Ishikawa (cell line): ENCODE measurements around the gene RGL1.

ENCODE experiments used
- CEBPB ChIP-seq: IDR thresholded peaks from 2 replicates; pipeline ENCODE4 v1.6.1; 2012
- CREB1 ChIP-seq: IDR thresholded peaks from 2 replicates; pipeline ENCODE4 v1.6.1; 2012; ENCODE audit warnings: low read depth
- EGR1 ChIP-seq: IDR thresholded peaks from 2 replicates; pipeline ENCODE4 v1.6.1; 2012
- EP300 ChIP-seq: IDR thresholded peaks from 2 replicates; pipeline ENCODE4 v1.6.1; 2012; ENCODE audit warnings: borderline replicate concordance
- FOXM1 ChIP-seq: IDR thresholded peaks from 2 replicates; pipeline ENCODE4 v1.6.1; 2012; ENCODE audit warnings: low read depth, borderline replicate concordance
- NFIC ChIP-seq: IDR thresholded peaks from 2 replicates; pipeline ENCODE4 v1.6.1; 2012
- RAD21 ChIP-seq: IDR thresholded peaks from 2 replicates; pipeline ENCODE4 v1.6.1; 2012; ENCODE audit warnings: low read depth
- REST ChIP-seq: IDR thresholded peaks from 2 replicates; pipeline ENCODE4 v1.6.1; 2012; ENCODE audit warnings: low read depth, mild to moderate bottlenecking
- TAF1 ChIP-seq: IDR thresholded peaks from 2 replicates; pipeline ENCODE4 v1.6.1; 2012; ENCODE audit warnings: low read depth, mild to moderate bottlenecking
- TCF12 ChIP-seq: IDR thresholded peaks from 2 replicates; pipeline ENCODE4 v1.6.1; 2012; ENCODE audit warnings: low read depth
- TEAD4 ChIP-seq: IDR thresholded peaks from 2 replicates; pipeline ENCODE4 v1.6.1; 2012
- USF1 ChIP-seq: IDR thresholded peaks from 2 replicates; pipeline ENCODE4 v1.6.1; 2012
- YY1 ChIP-seq: IDR thresholded peaks from 2 replicates; pipeline ENCODE4 v1.6.1; 2012; ENCODE audit warnings: low read depth
- ZBTB7A ChIP-seq: IDR thresholded peaks from 2 replicates; pipeline ENCODE4 v1.6.1; 2012; ENCODE audit warnings: low read depth
- TF ChIP-seq, protein P1 (sequence below): IDR thresholded peaks from 2 replicates; pipeline ENCODE4 v1.6.1; 2012

The RGL1 gene

DNA sequence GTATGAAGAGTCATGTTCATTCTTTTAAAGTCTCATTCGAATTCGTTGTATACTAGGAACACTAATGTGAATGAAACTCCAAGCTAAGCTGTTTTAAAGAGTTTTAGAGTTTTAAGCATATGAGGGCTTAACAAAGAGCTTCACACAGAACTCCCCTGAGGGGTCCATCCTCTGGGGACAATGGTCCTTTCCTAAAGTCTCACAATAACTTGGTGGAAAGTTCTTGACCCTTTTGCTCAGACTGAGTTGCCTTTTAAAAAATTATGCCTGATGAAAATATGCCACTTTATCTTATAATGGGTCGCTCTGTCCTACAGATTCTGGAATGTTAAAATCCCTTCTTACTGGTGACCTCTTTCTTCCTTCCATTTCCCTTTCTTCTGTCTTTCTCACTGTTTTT, 64.3 kb downstream of the RGL1 start:
- TF ChIP-seq, protein P1, sequence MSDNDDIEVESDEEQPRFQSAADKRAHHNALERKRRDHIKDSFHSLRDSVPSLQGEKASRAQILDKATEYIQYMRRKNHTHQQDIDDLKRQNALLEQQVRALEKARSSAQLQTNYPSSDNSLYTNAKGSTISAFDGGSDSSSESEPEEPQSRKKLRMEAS: no peak

DNA sequence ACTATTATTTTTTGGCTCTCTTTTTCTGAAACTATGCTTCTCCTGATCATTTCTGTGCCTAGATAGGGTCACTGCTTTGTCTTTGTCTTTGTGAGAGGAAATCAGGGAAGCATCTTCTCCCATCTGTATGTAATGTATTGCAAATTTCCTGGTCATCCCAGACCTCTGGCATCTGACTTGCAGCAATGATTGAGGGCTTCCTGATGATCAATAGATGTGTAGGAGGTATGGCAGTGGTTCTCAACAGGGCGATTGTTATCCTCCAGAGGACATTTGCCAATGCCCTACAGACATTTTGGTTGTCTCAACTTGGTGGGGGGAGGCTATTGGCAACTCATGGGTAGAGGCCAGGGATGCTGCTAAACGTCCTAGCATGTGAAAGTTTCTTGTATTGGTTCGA, 64.7 kb downstream of the RGL1 start:
- TF ChIP-seq ZBTB7A (no peak), CREB1 (no peak)

- TF ChIP-seq CEBPB: no peak
- TF ChIP-seq TCF12: no peak
- no peak for TF ChIP-seq FOXM1
- TF ChIP-seq, protein P1: no peak
- TF ChIP-seq EP300: no peak
- TF ChIP-seq TAF1: no peak
- no peak for TF ChIP-seq RAD21
- no peak for TF ChIP-seq CREB1
- no peak for TF ChIP-seq NFIC
- no peak for TF ChIP-seq USF1
- no peak for TF ChIP-seq REST
- TF ChIP-seq EGR1: no peak
- TF ChIP-seq ZBTB7A: no peak
- TF ChIP-seq YY1: no peak
- TF ChIP-seq TEAD4: no peak
These were observed 65.6 kb downstream of the RGL1 start for GRCh38 chr1:183870351-183871077.

- TF ChIP-seq ZBTB7A (no peak), EP300 (no peak), REST (no peak), USF1 (no peak), YY1 (no peak)
These were observed 66.2 kb downstream of the RGL1 start for GRCh38 chr1:183871142-183871541.

DNA sequence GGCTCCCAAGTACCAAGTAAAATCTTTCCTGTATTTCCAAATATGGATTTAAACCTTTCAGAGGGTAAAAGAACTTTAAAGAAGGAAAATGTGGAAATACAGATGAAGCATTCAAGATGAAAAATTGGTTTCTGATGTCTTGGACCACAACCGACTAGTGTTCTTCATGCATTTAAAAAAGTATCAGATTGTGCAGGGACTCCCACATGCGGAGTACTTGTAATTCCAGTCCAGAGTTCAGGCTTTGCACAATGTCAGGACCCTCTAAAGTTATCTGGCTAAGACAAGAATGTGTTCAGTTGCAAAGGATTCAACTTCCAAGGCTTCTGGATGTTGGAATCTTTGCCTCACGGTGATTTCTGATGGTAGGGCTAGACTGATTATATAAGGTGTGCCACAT, 66.7 kb downstream of the RGL1 start:
- TF ChIP-seq RAD21 (no peak), CREB1 (no peak), TAF1 (no peak), EGR1 (no peak), FOXM1 (no peak), NFIC (no peak)

- no peak for TF ChIP-seq NFIC
These were observed 67.5 kb downstream of the RGL1 start for GRCh38 chr1:183872403-183872802.

DNA sequence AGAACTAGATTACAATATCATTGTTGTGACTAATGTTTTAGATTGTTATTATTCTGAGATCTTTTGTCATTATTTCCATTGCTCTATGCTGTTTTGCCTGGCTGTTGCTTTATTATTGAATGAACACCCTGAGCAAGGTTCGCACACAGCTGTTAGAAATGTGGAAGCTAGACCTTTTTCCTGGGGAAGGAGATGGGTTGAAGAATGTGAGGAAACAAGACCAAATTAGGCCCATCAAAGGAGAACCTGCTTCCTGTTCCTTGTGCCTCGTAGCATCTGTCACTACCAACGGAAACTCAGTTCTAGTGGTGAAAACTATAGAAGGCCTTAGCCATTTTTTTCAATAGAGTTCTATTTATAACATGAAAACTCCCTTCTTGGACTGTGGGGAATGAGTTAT, 68.7 kb downstream of the RGL1 start:
- TF ChIP-seq REST: no peak
- no peak for TF ChIP-seq NFIC
